DOHH2 (cell line): Measurements from ENCODE around the gene ERI3.
"Not testable (repeated sequence)": the region's sequence is repeated elsewhere in the genome, so short reads cannot be mapped to it uniquely, and the experiment has no call there.

Experiments
- EZH2phosphoT487 ChIP-seq: fragments of 200-600 bp; sonication (generic); IDR thresholded peaks from 2 replicates; pipeline ENCODE4 v1.6.1; 2017; ENCODE audit warnings: borderline replicate concordance, mild to moderate bottlenecking, antibody characterized with exemption, low read length, moderate library complexity, mixed read lengths
- TF ChIP-seq, protein P1 (sequence below): fragments of 200-600 bp; sonication (generic); IDR thresholded peaks from one replicate; pipeline ENCODE4 v1.5.1; 2014; ENCODE audit warnings: antibody characterized with exemption, mild to moderate bottlenecking, low read depth, low read length; ENCODE audit not compliant: poor library complexity, severe bottlenecking

DNA sequence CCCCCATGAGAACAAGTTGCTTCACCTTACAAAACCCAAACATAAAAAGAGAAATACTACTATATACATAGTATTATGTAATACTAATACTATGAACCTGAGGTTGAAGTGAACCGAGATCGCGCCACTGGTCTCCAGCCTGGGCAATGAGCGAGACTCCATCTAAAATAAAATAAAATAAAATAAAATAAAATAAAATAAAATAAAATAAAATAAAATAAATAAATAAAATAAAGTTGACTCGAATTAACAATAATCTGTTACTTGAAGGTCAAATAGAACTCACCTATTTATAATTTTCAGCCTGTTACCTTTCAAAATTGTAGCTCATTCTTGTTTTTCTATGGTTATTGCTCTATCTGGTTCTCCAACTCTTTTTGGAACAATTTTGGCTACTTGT is 148.5 kb downstream of the ERI3 start:
- TF ChIP-seq, protein P1, sequence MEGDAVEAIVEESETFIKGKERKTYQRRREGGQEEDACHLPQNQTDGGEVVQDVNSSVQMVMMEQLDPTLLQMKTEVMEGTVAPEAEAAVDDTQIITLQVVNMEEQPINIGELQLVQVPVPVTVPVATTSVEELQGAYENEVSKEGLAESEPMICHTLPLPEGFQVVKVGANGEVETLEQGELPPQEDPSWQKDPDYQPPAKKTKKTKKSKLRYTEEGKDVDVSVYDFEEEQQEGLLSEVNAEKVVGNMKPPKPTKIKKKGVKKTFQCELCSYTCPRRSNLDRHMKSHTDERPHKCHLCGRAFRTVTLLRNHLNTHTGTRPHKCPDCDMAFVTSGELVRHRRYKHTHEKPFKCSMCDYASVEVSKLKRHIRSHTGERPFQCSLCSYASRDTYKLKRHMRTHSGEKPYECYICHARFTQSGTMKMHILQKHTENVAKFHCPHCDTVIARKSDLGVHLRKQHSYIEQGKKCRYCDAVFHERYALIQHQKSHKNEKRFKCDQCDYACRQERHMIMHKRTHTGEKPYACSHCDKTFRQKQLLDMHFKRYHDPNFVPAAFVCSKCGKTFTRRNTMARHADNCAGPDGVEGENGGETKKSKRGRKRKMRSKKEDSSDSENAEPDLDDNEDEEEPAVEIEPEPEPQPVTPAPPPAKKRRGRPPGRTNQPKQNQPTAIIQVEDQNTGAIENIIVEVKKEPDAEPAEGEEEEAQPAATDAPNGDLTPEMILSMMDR: not testable (repeated sequence)
- TF ChIP-seq EZH2phosphoT487: not testable (repeated sequence)
